Nephron progenitor cell (in vitro differentiated cells): Measurements from ENCODE around the gene SLC22A13.

Experiments used
- DNase-seq: peaks from one replicate; pipeline ENCODE4 v3.0.0; 2021
- H3K27ac Mint-ChIP-seq: 2 replicates; pipeline ENCODE4 v1.8.0; 2021; ENCODE audit warnings: mild to moderate bottlenecking, moderate library complexity, mixed read lengths
- H3K27me3 Mint-ChIP-seq: 2 replicates; pipeline ENCODE4 v1.8.0; 2021; ENCODE audit warnings: mild to moderate bottlenecking, low read depth, mixed read lengths; ENCODE audit not compliant: poor library complexity
- H3K36me3 Mint-ChIP-seq: 2 replicates; pipeline ENCODE4 v1.8.0; 2021; ENCODE audit warnings: low read depth, mixed read lengths
- H3K4me1 Mint-ChIP-seq: 2 replicates; pipeline ENCODE4 v1.8.0; 2021; ENCODE audit warnings: mixed read lengths
- H3K4me3 Mint-ChIP-seq: 2 replicates; pipeline ENCODE4 v1.8.0; 2021; ENCODE audit warnings: mild to moderate bottlenecking, moderate library complexity, mixed read lengths
- H3K9me3 Mint-ChIP-seq: 2 replicates; pipeline ENCODE4 v1.8.0; 2021; ENCODE audit warnings: mild to moderate bottlenecking, moderate library complexity, mixed read lengths
- CTCF ChIP-seq: fragments of 200-600 bp; sonication (generic); IDR thresholded peaks from 2 replicates; pipeline ENCODE4 v1.5.0; 2021; ENCODE audit warnings: antibody characterized with exemption

The SLC22A13 gene

GRCh38 chr3:38255627-38256026, 10.0 kb upstream of the SLC22A13 start:
- Mint-ChIP-seq H3K27ac (no peak overlapping the region), H3K9me3 (no peaks in the 10 kb centered on the region), H3K4me1 (no peaks in the 10 kb centered on the region), H3K4me3 (no peak overlapping the region), H3K36me3 (peaks cover 54% of the 10 kb centered on the region), H3K27me3 (no peaks in the 10 kb centered on the region)
- no peak for DNase-seq
- no peak for TF ChIP-seq CTCF

- DNase-seq, result no peak
- H3K9me3 Mint-ChIP-seq, result peaks cover 4% of the 10 kb centered on the region
Observed at GRCh38 chr3:38257583-38257982, 8.0 kb upstream of the SLC22A13 start.

GRCh38 chr3:38260474-38260873, 5.1 kb upstream of the SLC22A13 start:
- no peaks in the 10 kb centered on the region for H3K27me3 Mint-ChIP-seq
- TF ChIP-seq CTCF, result no peak
- H3K36me3 Mint-ChIP-seq, result peaks cover 21% of the 10 kb centered on the region
- no peak for DNase-seq
- peaks cover 13% of the 10 kb centered on the region for H3K4me1 Mint-ChIP-seq
- peaks cover 4% of the 10 kb centered on the region for H3K9me3 Mint-ChIP-seq
- no peak overlapping the region for H3K4me3 Mint-ChIP-seq
- H3K27ac Mint-ChIP-seq, result no peak overlapping the region

More at GRCh38 chr3:38257583-38257982, 8.0 kb upstream of the SLC22A13 start:
- peaks cover 49% of the 10 kb centered on the region for H3K36me3 Mint-ChIP-seq
- H3K4me3 Mint-ChIP-seq, result no peak overlapping the region
- no peak for TF ChIP-seq CTCF
- no peak overlapping the region for H3K27ac Mint-ChIP-seq
- no peaks in the 10 kb centered on the region for H3K27me3 Mint-ChIP-seq
- H3K4me1 Mint-ChIP-seq, result no peaks in the 10 kb centered on the region

- DNase-seq, result no peak
- no peak for TF ChIP-seq CTCF
- Mint-ChIP-seq H3K9me3 (peaks cover 4% of the 10 kb centered on the region), H3K36me3 (peaks cover 11% of the 10 kb centered on the region), H3K4me3 (no peak overlapping the region), H3K27me3 (no peaks in the 10 kb centered on the region), H3K4me1 (peaks cover 13% of the 10 kb centered on the region), H3K27ac (no peak overlapping the region)
Observed at GRCh38 chr3:38264353-38264771, 1.2 kb upstream of the SLC22A13 start.

- no peak for TF ChIP-seq CTCF
- DNase-seq, result no peak
- Mint-ChIP-seq H3K4me3 (no peak overlapping the region), H3K9me3 (peaks cover 4% of the 10 kb centered on the region), H3K36me3 (peaks cover 11% of the 10 kb centered on the region), H3K27me3 (no peaks in the 10 kb centered on the region), H3K4me1 (peaks cover 13% of the 10 kb centered on the region), H3K27ac (no peak overlapping the region)
Observed at GRCh38 chr3:38264779-38265178, 833 bp upstream of the SLC22A13 start.

GRCh38 chr3:38266810-38267209, 1.2 kb downstream of the SLC22A13 start:
- H3K27ac Mint-ChIP-seq, result no peak overlapping the region
- peaks cover 3% of the 10 kb centered on the region for H3K27me3 Mint-ChIP-seq
- no peak overlapping the region for H3K4me3 Mint-ChIP-seq
- peaks cover 2% of the 10 kb centered on the region for H3K9me3 Mint-ChIP-seq
- H3K4me1 Mint-ChIP-seq, result peaks cover 13% of the 10 kb centered on the region
- no peak for TF ChIP-seq CTCF
- no peak for DNase-seq
- H3K36me3 Mint-ChIP-seq, result peaks cover 2% of the 10 kb centered on the region
